IMR-90 (cell line): Measurements from ENCODE around the gene SV2C. TPM values are rescaled to one million over a fixed set of nuclear protein-coding genes. Genes with fewer than 3 reads are reported as not detected.

Source experiments
- ATAC-seq: fragments of 200-7000 bp; cut with Tn5 transposase; 2 replicates; pipeline ENCODE4 v1.9.1; 2020; ENCODE audit warnings: low read depth, mild to moderate bottlenecking, moderate library complexity
- BruUV-seq: library from RNA; stranded (reverse); fragments of 400-500 nt; replicated peaks from 2 replicates; lab custom pipeline; 2021; lab: Mats Ljungman, UMichigan
- CTCF ChIA-PET: fragments of 300-600 bp; formaldehyde crosslinking; extraction: SDS; loops from one replicate; lab custom pipeline; 2021; ENCODE audit warnings: antibody characterized with exemption; lab: Yijun Ruan, JAX
- POLR2A ChIA-PET: fragments of 300-600 bp; sonication (Branson Sonifier 250); formaldehyde crosslinking; loops from one replicate; lab custom pipeline; 2022; ENCODE audit warnings: antibody characterized with exemption; ENCODE audit not compliant: unreplicated experiment; lab: Charles Lee
- DNase-seq: peaks from one replicate; pipeline ENCODE4 v3.0.0; 2013
- H2AFZ ChIP-seq: replicated peaks from 2 replicates; pipeline ENCODE3; 2013; ENCODE audit warnings: low read length, mild to moderate bottlenecking; ENCODE audit not compliant: poor library complexity
- H2AK5ac ChIP-seq: 2 replicates; pipeline ENCODE4 v1.6.1; 2013; ENCODE audit warnings: low read depth, low read length, inconsistent platforms
- H2AK9ac ChIP-seq: replicated peaks from 2 replicates; pipeline ENCODE3; 2013; ENCODE audit warnings: mild to moderate bottlenecking, low read depth, low read length, moderate library complexity; ENCODE audit not compliant: poor library complexity
- H2BK120ac ChIP-seq: 2 replicates; pipeline ENCODE4 v1.6.1; 2013; ENCODE audit warnings: low read depth, low read length, inconsistent platforms
- H2BK15ac ChIP-seq: 3 replicates; pipeline ENCODE4 v1.6.1; 2013; ENCODE audit warnings: low read depth, low read length, inconsistent platforms
- H2BK20ac ChIP-seq: 2 replicates; pipeline ENCODE4 v1.6.1; 2013; ENCODE audit warnings: low read depth, mild to moderate bottlenecking, inconsistent platforms, low read length, moderate library complexity
- H2BK5ac ChIP-seq: 2 replicates; pipeline ENCODE4 v1.6.1; 2013; ENCODE audit warnings: mild to moderate bottlenecking, low read depth, low read length, inconsistent platforms; ENCODE audit not compliant: poor library complexity, severe bottlenecking
- H3K14ac ChIP-seq: replicated peaks from 2 replicates; pipeline ENCODE4 v1.6.1; 2013; ENCODE audit warnings: low read depth, low read length, inconsistent platforms
- H3K18ac ChIP-seq: 2 replicates; pipeline ENCODE4 v1.6.1; 2013; ENCODE audit warnings: low read depth, low read length, control low read depth
- H3K23ac ChIP-seq: 2 replicates; pipeline ENCODE4 v1.6.1; 2013; ENCODE audit warnings: low read depth, low read length, inconsistent platforms
- H3K27ac ChIP-seq: 2 replicates; pipeline ENCODE4 v1.5.1; 2013; ENCODE audit warnings: mild to moderate bottlenecking, control low read depth, low read length; ENCODE audit not compliant: insufficient read depth
- H3K27me3 ChIP-seq: 2 replicates; pipeline ENCODE4 v1.6.1; 2013; ENCODE audit warnings: low read length; ENCODE audit not compliant: control insufficient read depth, insufficient read depth
- H3K36me3 ChIP-seq: 2 replicates; pipeline ENCODE4 v1.6.1; 2013; ENCODE audit warnings: low read length, mixed read lengths; ENCODE audit not compliant: control insufficient read depth, insufficient read depth
- H3K4ac ChIP-seq: 2 replicates; pipeline ENCODE4 v1.6.1; 2013; ENCODE audit warnings: low read depth, low read length, inconsistent platforms
- H3K4me1 ChIP-seq: 2 replicates; pipeline ENCODE4 v1.6.1; 2013; ENCODE audit warnings: low read length, mixed read lengths; ENCODE audit not compliant: control insufficient read depth, insufficient read depth
- H3K4me2 ChIP-seq: 2 replicates; pipeline ENCODE4 v1.6.1; 2013; ENCODE audit warnings: low read depth, mild to moderate bottlenecking, control low read depth, low read length, moderate library complexity
- H3K4me3 ChIP-seq: 2 replicates; pipeline ENCODE4 v1.5.1; 2013; ENCODE audit warnings: low read depth, mild to moderate bottlenecking, control low read depth, low read length, moderate library complexity; ENCODE audit not compliant: insufficient read depth
- H3K56ac ChIP-seq: 2 replicates; pipeline ENCODE4 v1.6.1; 2013; ENCODE audit warnings: low read length, inconsistent platforms; ENCODE audit not compliant: insufficient read depth; ENCODE audit errors: extremely low read depth
- H3K79me1 ChIP-seq, 2 experiments: 2 replicates each; pipeline ENCODE4 v1.6.1; 2013; ENCODE audit warnings: low read length in 2 of 2, inconsistent platforms in 1 of 2, low read depth in 1 of 2
- H3K9ac ChIP-seq: 2 replicates; pipeline ENCODE4 v1.6.1; 2013; ENCODE audit warnings: low read depth, low read length, control low read depth
- H3K9me1 ChIP-seq: 2 replicates; pipeline ENCODE4 v1.6.1; 2013; ENCODE audit warnings: low read length, inconsistent platforms; ENCODE audit not compliant: insufficient read depth
- H3K9me3 ChIP-seq: 2 replicates; pipeline ENCODE4 v1.6.1; 2013; ENCODE audit warnings: low read length; ENCODE audit not compliant: control insufficient read depth, insufficient read depth
- H4K20me1 ChIP-seq: 2 replicates; pipeline ENCODE4 v1.6.1; 2013; ENCODE audit warnings: low read length, inconsistent platforms; ENCODE audit not compliant: insufficient read depth
- H4K5ac ChIP-seq: 2 replicates; pipeline ENCODE4 v1.6.1; 2013; ENCODE audit warnings: mild to moderate bottlenecking, low read depth, low read length, control low read depth
- H4K8ac ChIP-seq, 2 experiments: 2 replicates each; pipeline ENCODE4 v1.6.1; 2013; ENCODE audit warnings: low read depth in 2 of 2, low read length in 2 of 2, control low read depth in 1 of 2, inconsistent platforms in 1 of 2
- H4K91ac ChIP-seq: 2 replicates; pipeline ENCODE4 v1.6.1; 2013; ENCODE audit warnings: low read depth, low read length, inconsistent platforms; ENCODE audit not compliant: insufficient read depth
- CHD1 ChIP-seq: IDR thresholded peaks from 2 replicates; pipeline ENCODE4 v1.6.1; 2012; ENCODE audit warnings: low read depth, low read length, improper control_type of control experiment
- CTCF ChIP-seq: conservative IDR thresholded peaks from 2 replicates; pipeline ENCODE4 v1.5.1; 2012; ENCODE audit warnings: mild to moderate bottlenecking, low read depth, low read length, improper control_type of control experiment
- SMC3 ChIP-seq: fragments of 150-350 bp; IDR thresholded peaks from 2 replicates; pipeline ENCODE4 v1.6.1; 2016; ENCODE audit warnings: low read depth, mild to moderate bottlenecking, antibody characterized with exemption, low read length, moderate library complexity
- WGBS, 2 experiments: methylation state at CpG; one replicate each; pipeline versions ENCODE4 v1.1.5 to v1.1.7; 2013; ENCODE audit warnings: missing lambda C conversion rate in 2 of 2; ENCODE audit not compliant: insufficient read length in 1 of 2; ENCODE audit errors: extremely low coverage in 2 of 2; 5-methylcytosine and 5-hydroxymethylcytosine counted together
- dilution Hi-C: fragments of 300-500 bp; cut with HindIII; formaldehyde crosslinking; loops from one replicate; pipeline ENCODE4 v1.14.3; 2018; ENCODE audit warnings: low sequenced_read_pairs; ENCODE audit not compliant: unreplicated experiment
- in situ Hi-C: fragments of 300-500 bp; cut with MboI; formaldehyde crosslinking; loops from 3 replicates; pipeline ENCODE4 v1.14.3; 2019; ENCODE audit warnings: low sequenced_read_pairs, inconsistent platforms, mixed read lengths
- intact Hi-C: fragments of 100-400 bp; cut with micrococcal nuclease; formaldehyde crosslinking; loops from 2 replicates; pipeline ENCODE4 v1.10.0; 2022
- polyA plus RNA-seq, 3 experiments: library from polyadenylated mRNA; depleted of rRNA; stranded (reverse); fragments of >200 nt; gene quantifications; 2 replicates each; pipeline ENCODE4 v1.2.3, GENCODE V29; 2012; ENCODE audit warnings: low replicate concordance in 1 of 3
- total RNA-seq: library from RNA; depleted of rRNA; stranded (reverse); fragments of >200 nt; gene quantifications from 2 replicates; pipeline ENCODE4 v1.2.3, GENCODE V29; 2012

SV2C gene
- total and polyA plus RNA-seq, 2 of the 4 experiments (the other 2 are of a cell fraction), result not detected

GRCh38 chr5:76314643-76315042, 231.5 kb downstream of the SV2C start:
- no peak overlapping the region for H4K8ac ChIP-seq
- H2AFZ ChIP-seq, result no peak overlapping the region
- H2BK120ac ChIP-seq, result no peak overlapping the region
- no peak overlapping the region for H2BK5ac ChIP-seq
- intact Hi-C loops (no loop called here), dilution Hi-C loops (no loop called here), in situ Hi-C loops (no loop called here)
- no peaks in the 10 kb centered on the region; the same call in 1 of the 2 replicates for H3K27me3 ChIP-seq
- ATAC-seq (no peak), DNase-seq (no peak)
- no peak overlapping the region for H3K4ac ChIP-seq
- H3K56ac ChIP-seq, result no peak overlapping the region
- H3K4me1 ChIP-seq, result no peaks in the 10 kb centered on the region
- TF ChIP-seq CHD1 (no peak), CTCF (no peak), SMC3 (no peak)
- H3K79me1 ChIP-seq, result no peaks in the 10 kb centered on the region
- H4K5ac ChIP-seq, result no peak overlapping the region
- H3K27ac ChIP-seq, result no peak overlapping the region
- H3K18ac ChIP-seq, result no peak overlapping the region
- no peaks in the 10 kb centered on the region for H3K9me3 ChIP-seq
- H4K91ac ChIP-seq, result no peak overlapping the region
- H2BK20ac ChIP-seq, result no peak overlapping the region
- BruUV-seq, result no TSS peak
- H2AK9ac ChIP-seq, result no peak overlapping the region
- H3K4me3 ChIP-seq, result no peak overlapping the region
- POLR2A ChIA-PET, result no interaction called here
- H3K4me2 ChIP-seq, result no peak overlapping the region
- H3K14ac ChIP-seq, result no peak overlapping the region
- no CpG with 5 or more reads among the region's 2 CpGs for WGBS, 2 experiments
- H2AK5ac ChIP-seq, result no peak overlapping the region
- no peaks in the 10 kb centered on the region for H3K9me1 ChIP-seq
- H3K9ac ChIP-seq, result no peak overlapping the region
- H2BK15ac ChIP-seq, result no peak overlapping the region
- no peaks in the 10 kb centered on the region for H4K20me1 ChIP-seq
- CTCF ChIA-PET, result interaction anchor here (0.5 to 0.6 kb wide), 2 partner anchors 103 to 551 kb away, joined by 4 to 5 read pairs; no protein-coding TSS in a partner anchor
- H3K36me3 ChIP-seq, result no peaks in the 10 kb centered on the region
- no peak overlapping the region for H3K23ac ChIP-seq
